Loucy (cell line): Measurements from ENCODE around the gene PPP1R14C.

Experiments used
- CTCF ChIP-seq: fragments of 200-600 bp; sonication (generic); conservative IDR thresholded peaks from 2 replicates; pipeline ENCODE4 v1.5.1; 2014; ENCODE audit warnings: mild to moderate bottlenecking, antibody characterized with exemption, low read length
- EZH2phosphoT487 ChIP-seq: fragments of 200-600 bp; IDR thresholded peaks from 2 replicates; pipeline ENCODE4 v1.6.1; 2018; ENCODE audit warnings: antibody characterized with exemption, mild to moderate bottlenecking, moderate library complexity, borderline replicate concordance

GRCh38 chr6:150140236-150140969 is 2.4 kb upstream of the PPP1R14C start:
- TF ChIP-seq EZH2phosphoT487 (no peak), CTCF (no peak)
